GM23338 (cell line): ENCODE results near the gene CYBA. TPM values are rescaled to one million over a fixed set of nuclear protein-coding genes. Genes with fewer than 3 reads are reported as not detected.

Experiments
- ATAC-seq: fragments of 200-7000 bp; cut with Tn5 transposase; 3 replicates; pipeline ENCODE4 v1.9.1; 2020
- DNase-seq: peaks from one replicate; pipeline ENCODE4 v3.0.0-alpha.2; 2015; ENCODE audit warnings: low spot score
- H2AFZ ChIP-seq: fragments of 200-600 bp; sonication (generic); 2 replicates; pipeline ENCODE4 v1.8.0; 2016; ENCODE audit warnings: antibody characterized with exemption, mild to moderate bottlenecking, moderate library complexity
- H3F3A ChIP-seq: fragments of 200-600 bp; sonication (generic); replicated peaks from 2 replicates; pipeline ENCODE4 v1.8.0; 2017; ENCODE audit warnings: antibody characterized with exemption, mixed run types, low read depth
- H3K27ac ChIP-seq: fragments of 200-600 bp; sonication (generic); 2 replicates; pipeline ENCODE4 v1.6.1; 2016; ENCODE audit warnings: low read depth
- H3K27me3 ChIP-seq: fragments of 200-600 bp; sonication (generic); 2 replicates; pipeline ENCODE4 v1.8.0; 2016; ENCODE audit warnings: mild to moderate bottlenecking, mixed run types, moderate library complexity; ENCODE audit not compliant: insufficient read depth
- H3K36me3 ChIP-seq: fragments of 200-600 bp; sonication (generic); 2 replicates; pipeline ENCODE4 v1.8.0; 2016; ENCODE audit warnings: mild to moderate bottlenecking; ENCODE audit not compliant: insufficient read depth
- H3K4me1 ChIP-seq: fragments of 200-600 bp; sonication (generic); 2 replicates; pipeline ENCODE4 v1.8.0; 2016; ENCODE audit warnings: mild to moderate bottlenecking, moderate library complexity; ENCODE audit not compliant: insufficient read depth
- H3K4me2 ChIP-seq: fragments of 200-600 bp; sonication (generic); 2 replicates; pipeline ENCODE4 v1.7.1; 2017; ENCODE audit warnings: mixed run types
- H3K4me3 ChIP-seq: fragments of 200-600 bp; sonication (generic); 2 replicates; pipeline ENCODE4 v1.6.1; 2016; ENCODE audit warnings: mixed run types
- H3K79me2 ChIP-seq: fragments of 200-600 bp; sonication (generic); replicated peaks from 2 replicates; pipeline ENCODE4 v1.8.0; 2017; ENCODE audit warnings: mild to moderate bottlenecking; ENCODE audit not compliant: insufficient read depth
- H3K9me2 ChIP-seq: fragments of 200-600 bp; sonication (generic); 2 replicates; pipeline ENCODE4 v1.8.0; 2017; ENCODE audit not compliant: insufficient read depth
- H4K20me1 ChIP-seq: fragments of 200-600 bp; sonication (generic); replicated peaks from 2 replicates; pipeline ENCODE4 v1.8.0; 2017; ENCODE audit warnings: mild to moderate bottlenecking; ENCODE audit not compliant: insufficient read depth
- H3K27ac Mint-ChIP-seq: 2 replicates; pipeline ENCODE4 v1.8.0; 2020; ENCODE audit warnings: inconsistent platforms, mild to moderate bottlenecking, moderate library complexity, mixed read lengths
- H3K27me3 Mint-ChIP-seq: 3 replicates; pipeline ENCODE4 v1.8.0; 2022; ENCODE audit warnings: low read depth, mild to moderate bottlenecking, moderate library complexity, mixed read lengths, inconsistent platforms; ENCODE audit not compliant: insufficient read depth, poor library complexity
- H3K36me3 Mint-ChIP-seq: 3 replicates; pipeline ENCODE4 v1.8.0; 2021; ENCODE audit warnings: low read depth, mild to moderate bottlenecking, inconsistent platforms, moderate library complexity, mixed read lengths
- H3K4me1 Mint-ChIP-seq: 3 replicates; pipeline ENCODE4 v1.8.0; 2020; ENCODE audit warnings: mild to moderate bottlenecking, inconsistent platforms, mixed read lengths
- H3K4me3 Mint-ChIP-seq: 3 replicates; pipeline ENCODE4 v1.8.0; 2021; ENCODE audit warnings: moderate library complexity, mild to moderate bottlenecking, inconsistent platforms, mixed read lengths
- H3K9me3 Mint-ChIP-seq: 3 replicates; pipeline ENCODE4 v1.8.0; 2020; ENCODE audit warnings: moderate library complexity, mild to moderate bottlenecking, inconsistent platforms, mixed read lengths
- EZH2phosphoT487 ChIP-seq: fragments of 200-600 bp; sonication (generic); IDR thresholded peaks from one replicate; pipeline ENCODE4 v1.8.1; 2018; ENCODE audit warnings: antibody characterized with exemption; ENCODE audit not compliant: unreplicated experiment
- JUNB ChIP-seq: IDR thresholded peaks from one replicate; pipeline ENCODE4 v1.6.1; 2016; ENCODE audit warnings: antibody characterized with exemption; ENCODE audit not compliant: unreplicated experiment
- NANOG ChIP-seq: IDR thresholded peaks from 2 replicates; pipeline ENCODE4 v1.6.1; 2016; ENCODE audit warnings: antibody characterized with exemption, borderline replicate concordance
- POLR2AphosphoS5 ChIP-seq: IDR thresholded peaks from 2 replicates; pipeline ENCODE4 v1.6.1; 2016; ENCODE audit warnings: antibody characterized with exemption, low read depth
- polyA plus RNA-seq: library from polyadenylated mRNA; unstranded; fragments of >200 nt; fragmentation: Nextera tagmentation; extraction: Ambion mirVana; gene quantifications from 2 replicates; pipeline ENCODE4 v1.2.1, GENCODE V29; 2016
- total RNA-seq: library from RNA; depleted of rRNA; stranded (reverse); fragments of >200 nt; shearing (Covaris generic); gene quantifications from 2 replicates; pipeline ENCODE4 v1.2.3, GENCODE V29; 2014
- TF ChIP-seq, protein P1 (sequence below), 2 experiments: fragments of 200-600 bp in 1 of 2; sonication (generic) in 1 of 2; conservative IDR thresholded peaks; 2 replicates each; pipeline versions ENCODE4 v1.5.1 to v1.6.1; 2016 to 2017; ENCODE audit warnings: antibody characterized with exemption in 2 of 2, low read depth in 2 of 2, mild to moderate bottlenecking in 2 of 2, moderate library complexity in 1 of 2

Gene CYBA
- total and polyA plus RNA-seq, 2 experiments from 2014 or later: 275 to 281 TPM

DNA sequence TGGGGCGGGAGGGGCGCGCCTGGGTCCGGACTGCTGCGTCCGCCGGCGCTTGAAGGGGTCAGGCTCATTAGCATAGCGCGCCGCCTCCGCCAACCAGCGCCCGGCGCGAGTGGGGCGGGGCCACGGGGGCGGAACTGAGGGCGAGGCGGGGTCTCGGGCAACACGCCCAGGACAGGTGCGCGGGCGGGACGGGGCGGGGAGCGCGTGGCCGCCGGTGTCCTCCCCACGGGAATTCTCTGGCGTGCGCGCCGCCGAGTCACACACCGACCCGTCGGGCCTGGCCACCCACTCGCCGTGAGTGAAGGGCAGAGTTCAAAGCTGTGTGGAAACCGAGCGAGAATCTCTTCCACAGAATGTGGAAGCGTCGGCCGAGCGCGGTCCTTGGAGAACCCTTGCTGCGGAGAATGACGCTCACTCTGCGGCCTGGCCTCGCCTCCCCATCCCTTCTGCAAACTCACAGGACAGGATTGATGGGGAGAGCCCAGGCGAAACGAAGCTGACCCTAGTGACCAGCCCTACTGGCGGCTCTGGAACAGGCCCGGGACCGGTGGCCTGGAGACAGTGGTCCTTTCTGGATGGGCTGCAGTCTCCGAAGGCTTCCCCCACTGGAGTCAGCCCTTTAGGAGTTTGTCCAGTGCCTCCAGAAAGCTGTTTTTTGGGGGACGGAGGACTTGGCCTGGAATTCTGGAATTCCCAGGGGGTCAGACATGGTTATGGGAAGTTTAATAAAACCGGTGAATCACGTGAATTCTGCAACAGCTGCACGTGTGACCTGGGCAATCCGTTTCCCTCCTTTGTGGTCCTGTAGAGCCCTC, 35.8 kb upstream of the CYBA start, which contains the start of gene SNAI3:
TSS of gene SNAI3 (minus strand) at position 69 of the 815 bp plus-strand sequence. CDS start 101 bp downstream, outside the sequence.
- Mint-ChIP-seq H3K4me1 (peaks cover 15% of the 10 kb centered on the region), H3K27ac (no peak within 1 kb of the TSS), H3K27me3 (peaks cover 35% of the 10 kb centered on the region), H3K9me3 (no peaks in the 10 kb centered on the region), H3K4me3 (peak within 1 kb of the TSS; percentile 74), H3K36me3 (no peaks in the 10 kb centered on the region)
- Histone ChIP-seq H3K27ac (no peak within 1 kb of the TSS), H3K79me2 (peaks cover 4% of the 10 kb centered on the region), H3K27me3 (peaks cover 10% of the 10 kb centered on the region), H2AFZ (peak within 1 kb of the TSS; percentile 94), H3K4me3 (peak within 1 kb of the TSS; percentile 96), H3F3A (0 out of 2 replicates have a peak, but pooled peaks cover 6% of the 10 kb centered on the region), H3K36me3 (no peaks in the 10 kb centered on the region), H3K9me2 (no peaks in the 10 kb centered on the region), H4K20me1 (0 out of 2 replicates have a peak, but pooled peaks cover 3% of the 10 kb centered on the region), H3K4me2 (peak within 1 kb of the TSS; percentile 97), H3K4me1 (peaks cover 9% of the 10 kb centered on the region)
- DNase-seq (peak; percentile 96), ATAC-seq (peak; percentile 85)
- no peak for TF ChIP-seq EZH2phosphoT487
- TF ChIP-seq POLR2AphosphoS5: peak; percentile 62
- no peak for TF ChIP-seq JUNB

DNA sequence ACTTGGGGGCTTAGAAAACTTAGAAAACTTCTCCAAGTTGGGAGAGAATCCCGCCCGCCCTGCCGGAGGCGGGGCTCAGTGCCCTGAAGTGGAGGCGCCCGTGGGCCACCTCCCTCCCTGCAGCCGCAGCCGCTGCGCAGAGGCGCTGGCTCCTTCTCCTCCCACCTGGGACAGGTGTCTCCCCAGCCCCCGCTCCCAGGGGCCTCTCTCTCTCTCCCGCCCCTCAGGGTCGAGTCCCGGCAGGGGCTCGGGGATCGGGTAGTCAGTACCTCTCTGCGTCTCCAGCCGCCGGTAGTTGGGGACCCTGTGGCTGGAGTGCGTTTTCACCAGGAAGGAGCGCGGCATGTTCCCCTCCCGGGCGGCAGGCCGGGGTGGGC, 35.2 kb upstream of the CYBA start:
- Mint-ChIP-seq H3K9me3 (no peaks in the 10 kb centered on the region), H3K4me3 (peak overlapping the region; percentile 74), H3K27me3 (peaks cover 37% of the 10 kb centered on the region), H3K4me1 (peaks cover 15% of the 10 kb centered on the region), H3K36me3 (no peaks in the 10 kb centered on the region), H3K27ac (no peak overlapping the region)
- Histone ChIP-seq H3K4me2 (peak overlapping the region; percentile 97), H3K27ac (no peak overlapping the region), H3K36me3 (no peaks in the 10 kb centered on the region), H3K27me3 (peaks cover 10% of the 10 kb centered on the region), H3F3A (0 out of 2 replicates have a peak, but pooled peaks cover 6% of the 10 kb centered on the region), H3K4me3 (peak overlapping the region; percentile 96), H3K4me1 (peaks cover 9% of the 10 kb centered on the region), H2AFZ (peak overlapping the region; percentile 94), H3K9me2 (no peaks in the 10 kb centered on the region), H3K79me2 (peaks cover 4% of the 10 kb centered on the region), H4K20me1 (0 out of 2 replicates have a peak, but pooled peaks cover 5% of the 10 kb centered on the region)
- TF ChIP-seq JUNB: no peak
- TF ChIP-seq POLR2AphosphoS5: peak; percentile 73; the same call in 1 of the 2 replicates
- ATAC-seq (peak; percentile 59), DNase-seq (peak; percentile 67)

DNA sequence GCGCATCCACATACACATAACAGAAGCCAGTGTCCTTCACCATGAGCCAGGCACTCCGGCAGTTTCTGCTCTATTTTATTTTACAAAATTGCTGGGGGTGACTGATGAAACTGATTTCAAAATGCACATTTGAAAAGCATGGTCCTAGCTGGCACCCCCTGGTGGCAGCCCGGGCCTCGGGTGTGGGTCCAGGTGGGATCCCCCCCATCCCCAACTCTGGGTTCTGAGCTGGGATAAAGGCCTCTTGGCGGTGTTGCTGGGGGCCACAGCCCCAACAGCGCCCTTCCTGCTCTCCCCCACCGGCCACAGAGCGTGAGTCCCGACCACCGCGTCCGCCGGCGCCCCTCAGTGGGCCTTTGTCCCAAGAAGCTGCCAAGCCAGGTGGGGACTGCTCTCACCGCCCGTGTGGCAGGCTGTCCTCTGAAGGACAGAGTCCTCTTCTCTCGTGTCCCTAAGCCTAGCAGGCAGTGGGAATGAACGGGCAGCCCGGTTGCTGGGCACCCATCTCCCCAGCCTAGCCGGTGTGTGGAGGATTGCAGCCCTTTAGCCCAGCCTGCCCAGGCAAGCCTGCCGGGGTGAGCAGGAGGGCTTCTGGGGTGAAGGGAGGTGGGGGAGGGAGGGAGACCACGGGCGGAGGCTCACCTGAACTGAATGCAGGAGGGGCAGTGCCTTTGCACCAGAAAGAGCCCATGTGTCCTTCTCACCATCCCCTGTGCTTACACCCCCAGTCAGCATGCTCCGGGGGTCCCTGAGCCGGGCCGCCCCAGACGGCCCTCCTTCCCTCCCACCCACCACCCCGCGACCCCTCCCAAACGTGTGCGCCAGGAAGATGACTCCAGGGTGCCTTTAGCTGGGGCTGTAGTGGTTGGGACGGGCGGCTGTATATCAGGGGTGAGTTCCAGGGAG, 34.6 kb upstream of the CYBA start:
- H3K27me3 Mint-ChIP-seq: peaks cover 40% of the 10 kb centered on the region
- TF ChIP-seq NANOG (no peak), POLR2AphosphoS5 (no peak)
- TF ChIP-seq, protein P1, sequence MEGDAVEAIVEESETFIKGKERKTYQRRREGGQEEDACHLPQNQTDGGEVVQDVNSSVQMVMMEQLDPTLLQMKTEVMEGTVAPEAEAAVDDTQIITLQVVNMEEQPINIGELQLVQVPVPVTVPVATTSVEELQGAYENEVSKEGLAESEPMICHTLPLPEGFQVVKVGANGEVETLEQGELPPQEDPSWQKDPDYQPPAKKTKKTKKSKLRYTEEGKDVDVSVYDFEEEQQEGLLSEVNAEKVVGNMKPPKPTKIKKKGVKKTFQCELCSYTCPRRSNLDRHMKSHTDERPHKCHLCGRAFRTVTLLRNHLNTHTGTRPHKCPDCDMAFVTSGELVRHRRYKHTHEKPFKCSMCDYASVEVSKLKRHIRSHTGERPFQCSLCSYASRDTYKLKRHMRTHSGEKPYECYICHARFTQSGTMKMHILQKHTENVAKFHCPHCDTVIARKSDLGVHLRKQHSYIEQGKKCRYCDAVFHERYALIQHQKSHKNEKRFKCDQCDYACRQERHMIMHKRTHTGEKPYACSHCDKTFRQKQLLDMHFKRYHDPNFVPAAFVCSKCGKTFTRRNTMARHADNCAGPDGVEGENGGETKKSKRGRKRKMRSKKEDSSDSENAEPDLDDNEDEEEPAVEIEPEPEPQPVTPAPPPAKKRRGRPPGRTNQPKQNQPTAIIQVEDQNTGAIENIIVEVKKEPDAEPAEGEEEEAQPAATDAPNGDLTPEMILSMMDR (conservative IDR thresholded peaks at IDR 0.05; ENCODE audit: low read depth in 2 of 2): peak; percentile 53 to 67
- no peaks in the 10 kb centered on the region for H3K9me3 Mint-ChIP-seq
- H3K36me3 Mint-ChIP-seq: peaks cover 3% of the 10 kb centered on the region; the same call in 2 of the 3 replicates
- H3K79me2 ChIP-seq: peaks cover 4% of the 10 kb centered on the region
- peak overlapping the region; percentile 97 for H3K4me2 ChIP-seq
- peak overlapping the region; percentile 96 for H3K4me3 ChIP-seq
- H2AFZ ChIP-seq: peak overlapping the region; percentile 94
- no peaks in the 10 kb centered on the region for H3K9me2 ChIP-seq
- DNase-seq (peak; percentile 66), ATAC-seq (peak; percentile 34)
- H3K4me1 ChIP-seq: peaks cover 9% of the 10 kb centered on the region
- no peak overlapping the region for H3K27ac Mint-ChIP-seq
- H4K20me1 ChIP-seq: 0 out of 2 replicates have a peak, but pooled peaks cover 5% of the 10 kb centered on the region
- H3K36me3 ChIP-seq: no peaks in the 10 kb centered on the region; the same call in 1 of the 2 replicates
- H3K4me1 Mint-ChIP-seq: peaks cover 15% of the 10 kb centered on the region
- no peak overlapping the region for H3K27ac ChIP-seq
- peaks cover 10% of the 10 kb centered on the region for H3K27me3 ChIP-seq
- peak overlapping the region; percentile 74 for H3K4me3 Mint-ChIP-seq
- H3F3A ChIP-seq: peaks cover 6% of the 10 kb centered on the region; the same call in 1 of the 2 replicates
